Fibroblast of mammary gland (primary cell): ENCODE measurements around the gene KCNMA1.

Experiments used
- DNase-seq: peaks from one replicate; pipeline ENCODE4 v3.0.0-alpha.2; 2010; ENCODE audit warnings: low read depth
- H3K4me3 ChIP-seq: 2 replicates; pipeline ENCODE4 v1.5.1; 2011; ENCODE audit warnings: low read depth, mild to moderate bottlenecking, low read length, moderate library complexity; ENCODE audit not compliant: control insufficient read depth
- CTCF ChIP-seq: conservative IDR thresholded peaks from 2 replicates; pipeline ENCODE4 v1.5.1; 2011; ENCODE audit warnings: low read depth, low read length, inconsistent platforms; ENCODE audit not compliant: control insufficient read depth, insufficient read depth

Gene KCNMA1

GRCh38 chr10:77461636-77462296 is 175.8 kb downstream of the KCNMA1 start:
- TF ChIP-seq CTCF = no peak
- DNase-seq = no peak

GRCh38 chr10:77459905-77460304 is 177.7 kb downstream of the KCNMA1 start:
- no peak for DNase-seq
- H3K4me3 ChIP-seq = no peak overlapping the region
- no peak for TF ChIP-seq CTCF

More at GRCh38 chr10:77461636-77462296, 175.8 kb downstream of the KCNMA1 start:
- H3K4me3 ChIP-seq = no peak overlapping the region

GRCh38 chr10:77458986-77459590 is 178.5 kb downstream of the KCNMA1 start:
- no peak overlapping the region for H3K4me3 ChIP-seq
- DNase-seq = no peak
- TF ChIP-seq CTCF = no peak

GRCh38 chr10:77457721-77458120 is 179.9 kb downstream of the KCNMA1 start:
- TF ChIP-seq CTCF = no peak
- no peak for DNase-seq
- no peak overlapping the region for H3K4me3 ChIP-seq

- DNase-seq = no peak
- no peak for TF ChIP-seq CTCF
- no peak overlapping the region for H3K4me3 ChIP-seq
Measured at GRCh38 chr10:77457266-77457665, 180.3 kb downstream of the KCNMA1 start.

GRCh38 chr10:77456414-77456813 is 181.2 kb downstream of the KCNMA1 start:
- no peak for TF ChIP-seq CTCF
- no peak for DNase-seq
- no peak overlapping the region for H3K4me3 ChIP-seq
